SK-N-SH (cell line): Measurements from ENCODE around the gene GRIA1. TPM values are rescaled to one million over a fixed set of nuclear protein-coding genes. Genes with fewer than 3 reads are reported as not detected.

ENCODE experiments used
- CTCF ChIA-PET: fragments of 300-600, 350-600 bp; formaldehyde crosslinking; extraction: SDS; loops from one replicate; lab custom pipeline; 2021; lab: Yijun Ruan, JAX
- POLR2A ChIA-PET: fragments of 350-600 bp; sonication (Branson Sonifier 250); formaldehyde crosslinking; extraction: SDS; loops from one replicate; lab custom pipeline; 2020; ENCODE audit warnings: antibody characterized with exemption, inconsistent platforms; lab: Yijun Ruan, JAX
- DNase-seq: peaks from one replicate; pipeline ENCODE4 v3.0.0; 2012
- H2AFZ ChIP-seq: fragments of 200-600 bp; sonication (generic); 2 replicates; pipeline ENCODE4 v1.8.1; 2016; ENCODE audit warnings: antibody characterized with exemption, mild to moderate bottlenecking, low read depth
- H3F3A ChIP-seq: fragments of 200-600 bp; sonication (generic); replicated peaks from 2 replicates; pipeline ENCODE3; 2016; ENCODE audit warnings: antibody characterized with exemption, mild to moderate bottlenecking; ENCODE audit not compliant: insufficient read depth
- H3K27ac ChIP-seq, 2 experiments: fragments of 200-500 bp in 1 of 2; fragments of 200-600 bp in 1 of 2; sonication (Bioruptor generic) in 1 of 2; sonication (generic), shearing (Covaris generic) in 1 of 2; 2 replicates each; pipeline versions ENCODE4 v1.5.1 to v1.6.1; 2014 to 2016; ENCODE audit warnings: low read depth in 2 of 2, inconsistent platforms in 1 of 2, low read length in 1 of 2, mild to moderate bottlenecking in 1 of 2, mixed read lengths in 1 of 2
- H3K27me3 ChIP-seq: fragments of 200-600 bp; sonication (generic), shearing (Covaris generic); 2 replicates; pipeline ENCODE4 v1.6.1; 2016; ENCODE audit warnings: mixed run types; ENCODE audit not compliant: insufficient read depth
- H3K36me3 ChIP-seq, 2 experiments: fragments of 200-500 bp in 1 of 2; fragments of 200-600 bp in 1 of 2; sonication (Bioruptor generic) in 1 of 2; sonication (generic) in 1 of 2; replicated peaks in 1 of 2; 2 replicates each; pipeline versions ENCODE3 to v1.5.1; 2014 to 2016; ENCODE audit warnings: low read length in 1 of 2, mild to moderate bottlenecking in 1 of 2; ENCODE audit not compliant: insufficient read depth in 2 of 2, control insufficient read depth in 1 of 2
- H3K4me1 ChIP-seq, 2 experiments: fragments of 200-500 bp in 1 of 2; fragments of 200-600 bp in 1 of 2; sonication (Bioruptor generic) in 1 of 2; sonication (generic), shearing (Covaris generic) in 1 of 2; 2 replicates each; pipeline versions ENCODE4 v1.5.1 to v1.6.1; 2014 to 2016; ENCODE audit warnings: low read depth in 1 of 2, low read length in 1 of 2, mixed run types in 1 of 2; ENCODE audit not compliant: insufficient read depth in 2 of 2, control insufficient read depth in 1 of 2
- H3K4me2 ChIP-seq: fragments of 200-600 bp; sonication (generic), shearing (Covaris generic); 2 replicates; pipeline ENCODE4 v1.6.1; 2017; ENCODE audit warnings: mixed run types
- H3K4me3 ChIP-seq, 2 experiments: fragments of 200-500 bp in 1 of 2; fragments of 200-600 bp in 1 of 2; sonication (Bioruptor generic) in 1 of 2; sonication (generic), shearing (Covaris generic) in 1 of 2; 2 replicates each; pipeline versions ENCODE4 v1.5.1 to v1.8.1; 2014 to 2016; ENCODE audit warnings: low read depth in 2 of 2, inconsistent platforms in 1 of 2, low read length in 1 of 2, mild to moderate bottlenecking in 1 of 2, mixed read lengths in 1 of 2, moderate library complexity in 1 of 2
- H3K79me2 ChIP-seq: fragments of 200-600 bp; sonication (generic); 2 replicates; pipeline ENCODE4 v1.8.1; 2017; ENCODE audit warnings: mild to moderate bottlenecking; ENCODE audit not compliant: insufficient read depth
- H3K9ac ChIP-seq: fragments of 200-600 bp; sonication (generic); 2 replicates; pipeline ENCODE4 v1.6.1; 2017; ENCODE audit warnings: mixed run types
- H3K9me2 ChIP-seq: fragments of 200-600 bp; sonication (generic); 2 replicates; pipeline ENCODE4 v1.6.1; 2017; ENCODE audit warnings: mixed run types
- H3K9me3 ChIP-seq: fragments of 200-600 bp; sonication (generic); 2 replicates; pipeline ENCODE4 v1.6.1; 2017; ENCODE audit warnings: mixed run types, mild to moderate bottlenecking, moderate library complexity
- H4K20me1 ChIP-seq: fragments of 200-600 bp; sonication (generic); 2 replicates; pipeline ENCODE4 v1.6.1; 2017; ENCODE audit warnings: mild to moderate bottlenecking, mixed run types; ENCODE audit not compliant: insufficient read depth
- CHD2 ChIP-seq: fragments of 150-350 bp; IDR thresholded peaks from 2 replicates; pipeline ENCODE4 v1.6.1; 2018; ENCODE audit warnings: low read length; ENCODE audit not compliant: partially characterized antibody
- EP300 ChIP-seq, 2 experiments: IDR thresholded peaks; 2 replicates each; pipeline versions ENCODE4 v1.4.0 to v1.6.1; 2012; ENCODE audit warnings: borderline replicate concordance in 1 of 2, low read depth in 1 of 2, low read length in 1 of 2
- FOSL2 ChIP-seq: IDR thresholded peaks from 2 replicates; pipeline ENCODE4 v1.4.0; 2012; ENCODE audit warnings: low read depth, mild to moderate bottlenecking, moderate library complexity, borderline replicate concordance
- GABPA ChIP-seq: IDR thresholded peaks from 2 replicates; pipeline ENCODE4 v1.4.0; 2012; ENCODE audit warnings: low read depth, mild to moderate bottlenecking
- GATA2 ChIP-seq: sonication (generic); formaldehyde crosslinking; IDR thresholded peaks from 2 replicates; pipeline ENCODE4 v1.5.0; 2020; ENCODE audit warnings: mild to moderate bottlenecking, missing genetic modification reagents
- MXI1 ChIP-seq: IDR thresholded peaks from 2 replicates; pipeline ENCODE4 v1.6.1; 2012; ENCODE audit warnings: mild to moderate bottlenecking, low read depth, low read length, improper control_type of control experiment
- RFX5 ChIP-seq: IDR thresholded peaks from 2 replicates; pipeline ENCODE4 v1.6.1; 2012; ENCODE audit warnings: mild to moderate bottlenecking, improper control_type of control experiment, low read length
- SIN3A ChIP-seq: IDR thresholded peaks from 2 replicates; pipeline ENCODE4 v1.6.1; 2012; ENCODE audit warnings: low read depth, mild to moderate bottlenecking, low read length, moderate library complexity, borderline replicate concordance
- SMC3 ChIP-seq: IDR thresholded peaks from 2 replicates; pipeline ENCODE4 v1.6.1; 2012; ENCODE audit warnings: low read depth, low read length, improper control_type of control experiment
- TAF1 ChIP-seq: IDR thresholded peaks from 2 replicates; pipeline ENCODE4 v1.6.1; 2012; ENCODE audit warnings: low read depth, mild to moderate bottlenecking, low read length, moderate library complexity, borderline replicate concordance
- TCF12 ChIP-seq: IDR thresholded peaks from 2 replicates; pipeline ENCODE4 v1.4.0; 2012
- TEAD4 ChIP-seq: IDR thresholded peaks from 2 replicates; pipeline ENCODE4 v1.4.0; 2012; ENCODE audit warnings: mild to moderate bottlenecking, borderline replicate concordance; ENCODE audit not compliant: insufficient read depth
- WGBS: methylation state at CpG from one replicate; pipeline ENCODE4 v1.1.6; 2017; ENCODE audit warnings: low lambda C conversion rate; 5-methylcytosine and 5-hydroxymethylcytosine counted together
- polyA plus RNA-seq, 3 experiments: library from polyadenylated mRNA; depleted of rRNA; stranded (reverse); fragments of >200 nt; gene quantifications; 2 replicates each; pipeline ENCODE4 v1.2.3, GENCODE V29; 2012
- TF ChIP-seq, protein P1 (sequence below): fragments of 150-350 bp; IDR thresholded peaks from 2 replicates; pipeline ENCODE4 v1.6.1; 2017; ENCODE audit warnings: antibody characterized with exemption, low read length, low read depth, borderline replicate concordance

Gene GRIA1
- polyA plus RNA-seq, 1 of the 3 experiments (the other 2 are of a cell fraction): 0.35 TPM

DNA sequence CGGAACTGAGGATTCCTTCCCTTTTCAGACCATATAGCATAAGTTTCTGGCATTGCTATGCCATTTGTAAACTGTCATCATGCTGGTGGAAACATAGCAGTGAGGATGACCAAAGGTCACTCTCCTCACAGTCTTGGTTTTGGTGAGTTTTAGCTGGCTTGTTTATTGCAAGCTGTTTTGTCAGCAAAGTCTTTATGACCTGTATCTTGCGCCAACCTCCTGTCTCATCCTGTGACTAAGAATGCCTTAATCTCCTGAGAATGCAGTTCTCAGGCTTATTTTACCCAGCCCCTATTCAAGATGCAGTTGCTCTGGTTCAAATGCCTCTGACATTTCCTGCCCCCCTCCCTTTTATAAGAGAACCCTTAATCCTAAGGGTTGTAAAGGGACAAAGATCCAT is 26.7 kb upstream of the GRIA1 start:
- Histone ChIP-seq H3K9me3 (no peaks in the 10 kb centered on the region), H3F3A (no peaks in the 10 kb centered on the region), H3K4me3 (no peak overlapping the region; a peak in 1 of 4 replicates), H3K36me3 (no peaks in the 10 kb centered on the region), H4K20me1 (no peaks in the 10 kb centered on the region), H3K4me1 (no peaks in the 10 kb centered on the region; a peak in 1 of 4 replicates), H3K79me2 (no peaks in the 10 kb centered on the region), H3K27me3 (no peaks in the 10 kb centered on the region), H3K4me2 (peak overlapping the region; percentile 14; the same call in 1 of the 2 replicates), H2AFZ (no peak overlapping the region), H3K9ac (no peak overlapping the region), H3K27ac (no peak overlapping the region), H3K9me2 (no peaks in the 10 kb centered on the region)
- no peak for TF ChIP-seq SIN3A
- TF ChIP-seq, protein P1, sequence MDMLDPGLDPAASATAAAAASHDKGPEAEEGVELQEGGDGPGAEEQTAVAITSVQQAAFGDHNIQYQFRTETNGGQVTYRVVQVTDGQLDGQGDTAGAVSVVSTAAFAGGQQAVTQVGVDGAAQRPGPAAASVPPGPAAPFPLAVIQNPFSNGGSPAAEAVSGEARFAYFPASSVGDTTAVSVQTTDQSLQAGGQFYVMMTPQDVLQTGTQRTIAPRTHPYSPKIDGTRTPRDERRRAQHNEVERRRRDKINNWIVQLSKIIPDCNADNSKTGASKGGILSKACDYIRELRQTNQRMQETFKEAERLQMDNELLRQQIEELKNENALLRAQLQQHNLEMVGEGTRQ: no peak
- no peak for TF ChIP-seq EP300 (IDR thresholded peaks at IDR 0.05; ENCODE audit: borderline replicate concordance in 1 of 2, low read depth in 1 of 2, low read length in 1 of 2)
- peak; percentile 38; the same call in 1 of the 2 replicates for TF ChIP-seq FOSL2
- peak; percentile 13; the same call in 1 of the 2 replicates for TF ChIP-seq TCF12
- 28% methylated on average over 2 of the region's 2 CpGs for WGBS
- CTCF ChIA-PET: interaction anchor here (1.4 kb wide), 1 partner anchor 15 kb away, joined by 3 read pairs; no protein-coding TSS in a partner anchor
- POLR2A ChIA-PET: no interaction called here
- no peak for DNase-seq

DNA sequence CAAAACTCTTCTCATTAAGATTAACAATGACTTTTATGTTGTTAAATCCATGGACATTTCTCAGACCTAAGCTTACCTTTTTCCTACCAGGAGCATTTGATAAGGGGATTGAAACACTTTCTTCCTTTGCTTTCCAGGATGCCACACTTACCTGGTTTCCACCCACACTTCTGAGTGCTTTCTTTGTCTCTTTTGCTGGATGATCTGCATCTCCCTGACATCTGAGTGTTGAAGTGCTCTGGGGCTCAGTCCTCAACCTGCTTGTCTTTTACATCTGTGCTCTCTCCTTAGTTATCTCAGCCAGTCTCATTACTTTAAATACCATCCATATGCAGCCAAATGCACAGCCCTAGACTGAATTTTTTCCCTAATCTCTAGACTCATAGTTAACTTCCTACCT is 22.9 kb upstream of the GRIA1 start:
- TF ChIP-seq RFX5 (no peak), TEAD4 (no peak), MXI1 (no peak), GABPA (no peak), CHD2 (no peak), GATA2 (no peak), SMC3 (no peak), TAF1 (no peak)
- Histone ChIP-seq H2AFZ (no peak overlapping the region), H3K27ac (no peak overlapping the region), H3K9ac (no peak overlapping the region), H3K9me2 (no peaks in the 10 kb centered on the region), H3K79me2 (no peaks in the 10 kb centered on the region), H3K27me3 (no peaks in the 10 kb centered on the region), H3F3A (no peaks in the 10 kb centered on the region), H3K36me3 (no peaks in the 10 kb centered on the region), H3K4me2 (no peak overlapping the region), H3K9me3 (no peaks in the 10 kb centered on the region), H3K4me1 (no peaks in the 10 kb centered on the region), H3K4me3 (no peak overlapping the region), H4K20me1 (no peaks in the 10 kb centered on the region)
- CTCF ChIA-PET: no interaction called here
- POLR2A ChIA-PET: no interaction called here
- DNase-seq: no peak
